Tongue (tissue), 2 donors: ENCODE results near the gene CRIP2. TPM values are rescaled to one million over a fixed set of nuclear protein-coding genes. Genes with fewer than 3 reads are reported as not detected.

Source experiments
- DNase-seq: peaks from one replicate; pipeline ENCODE4 v3.0.0-alpha.2; 2015
- total RNA-seq: library from RNA; depleted of rRNA; stranded (reverse); fragments of >200 nt; gene quantifications from one replicate; pipeline ENCODE4 v1.2.3, GENCODE V29; 2014

CRIP2 gene
- total RNA-seq, 1 donor from 2014 or later = 202 TPM

- no peak for DNase-seq
These were observed 29.3 kb upstream of the CRIP2 start for GRCh38 chr14:105445290-105445689.

- DNase-seq = no peak
These were observed 28.4 kb upstream of the CRIP2 start for GRCh38 chr14:105445901-105446845.

- DNase-seq = no peak
These were observed 27.6 kb upstream of the CRIP2 start for GRCh38 chr14:105446971-105447370.

GRCh38 chr14:105447651-105448640 lies 26.7 kb upstream of the CRIP2 start:
- peak; percentile 62 for DNase-seq

GRCh38 chr14:105448706-105449111 lies 25.9 kb upstream of the CRIP2 start:
- peak; percentile 76 for DNase-seq

- no peak for DNase-seq
These were observed 25.1 kb upstream of the CRIP2 start for GRCh38 chr14:105449276-105450122.

GRCh38 chr14:105450123-105450505 lies 24.5 kb upstream of the CRIP2 start:
- DNase-seq = no peak

GRCh38 chr14:105450864-105451720 lies 23.5 kb upstream of the CRIP2 start:
- DNase-seq = no peak

GRCh38 chr14:105452963-105453362 lies 21.7 kb upstream of the CRIP2 start:
- no peak for DNase-seq

GRCh38 chr14:105453847-105454246 lies 20.8 kb upstream of the CRIP2 start:
- DNase-seq = no peak

- DNase-seq = no peak
These were observed 19.5 kb upstream of the CRIP2 start for GRCh38 chr14:105455086-105455640.

- no peak for DNase-seq
These were observed 18.6 kb upstream of the CRIP2 start for GRCh38 chr14:105455766-105456660.

GRCh38 chr14:105456736-105457617 lies 17.6 kb upstream of the CRIP2 start:
- peak; percentile 84 for DNase-seq

GRCh38 chr14:105458010-105458409 lies 16.6 kb upstream of the CRIP2 start:
- no peak for DNase-seq

GRCh38 chr14:105458571-105458970 lies 16.1 kb upstream of the CRIP2 start:
- DNase-seq = no peak

GRCh38 chr14:105460116-105460515 lies 14.5 kb upstream of the CRIP2 start:
- no peak for DNase-seq

- DNase-seq = no peak
These were observed 14.0 kb upstream of the CRIP2 start for GRCh38 chr14:105460616-105461015.

- DNase-seq = no peak
These were observed 12.7 kb upstream of the CRIP2 start for GRCh38 chr14:105461903-105462302.
